HEK293T (cell line): ENCODE measurements around the gene GOLGA8R.
"Not testable (repeated sequence)": the region's sequence is repeated elsewhere in the genome, so short reads cannot be mapped to it uniquely, and the experiment has no call there.

Experiments
- CTCF ChIA-PET: fragments of 350-600 bp; formaldehyde crosslinking; extraction: SDS; loops from one replicate; lab custom pipeline; 2021; ENCODE audit warnings: antibody characterized with exemption, inconsistent platforms; lab: Yijun Ruan, JAX
- POLR2A ChIA-PET: fragments of 350-600 bp; formaldehyde crosslinking; extraction: SDS; loops from one replicate; lab custom pipeline; 2020; ENCODE audit warnings: antibody characterized with exemption, inconsistent platforms; lab: Yijun Ruan, JAX
- DNase-seq: peaks from one replicate; pipeline ENCODE4 v3.0.0; 2012; ENCODE audit warnings: mixed read lengths; ENCODE audit errors: extremely low spot score
- TARDBP ChIP-seq: fragments of 450-650 bp; IDR thresholded peaks from 2 replicates; pipeline ENCODE4 v1.6.1; 2016

GOLGA8R gene

GRCh38 chr15:30375872-30376271 lies 38.2 kb downstream of the GOLGA8R start:
- peak; percentile 86 for TF ChIP-seq TARDBP
- DNase-seq, POLR2A ChIA-PET, CTCF ChIA-PET: not testable (repeated sequence)

- POLR2A ChIA-PET, CTCF ChIA-PET: not testable (repeated sequence)
Measured at GRCh38 chr15:30374862-30375261, 39.2 kb downstream of the GOLGA8R start.

GRCh38 chr15:30368271-30368670 lies 45.8 kb downstream of the GOLGA8R start:
- CTCF ChIA-PET, DNase-seq, POLR2A ChIA-PET: not testable (repeated sequence)

More at GRCh38 chr15:30374862-30375261, 39.2 kb downstream of the GOLGA8R start:
- not testable (repeated sequence) for DNase-seq

- POLR2A ChIA-PET, CTCF ChIA-PET, DNase-seq: not testable (repeated sequence)
Measured at GRCh38 chr15:30367246-30367645, 46.8 kb downstream of the GOLGA8R start.

- POLR2A ChIA-PET, CTCF ChIA-PET, DNase-seq: not testable (repeated sequence)
Measured at GRCh38 chr15:30361404-30361803, 52.7 kb downstream of the GOLGA8R start.

GRCh38 chr15:30360990-30361389 lies 53.1 kb downstream of the GOLGA8R start:
- DNase-seq, CTCF ChIA-PET, POLR2A ChIA-PET: not testable (repeated sequence)

- DNase-seq, POLR2A ChIA-PET, CTCF ChIA-PET: not testable (repeated sequence)
Measured at GRCh38 chr15:30355043-30355442, 59.0 kb downstream of the GOLGA8R start.
